HCT116 (cell line): Measurements from ENCODE around the gene FUOM. TPM values are rescaled to one million over a fixed set of nuclear protein-coding genes. Genes with fewer than 3 reads are reported as not detected.

Source experiments
- ATAC-seq: fragments of 200-7000 bp; cut with Tn5 transposase; 2 replicates; pipeline ENCODE4 v1.9.1; 2020; ENCODE audit warnings: mild to moderate bottlenecking, moderate library complexity
- BruUV-seq: library from RNA; stranded (reverse); fragments of 400-500 nt; replicated peaks from 2 replicates; lab custom pipeline; 2021; lab: Mats Ljungman, UMichigan
- CTCF ChIA-PET: fragments of 300-600 bp; sonication (Branson Sonifier 250); formaldehyde crosslinking; loops from one replicate; lab custom pipeline; 2021; ENCODE audit warnings: antibody characterized with exemption; lab: Charles Lee
- POLR2A ChIA-PET: fragments of 300-600, 350-600 bp; sonication (Branson Sonifier 250); formaldehyde crosslinking; loops from one replicate; lab custom pipeline; 2021; ENCODE audit warnings: antibody characterized with exemption; lab: Charles Lee
- RAD21 ChIA-PET, 2 experiments: fragments of 300-600 bp; sonication (Branson Sonifier 250); formaldehyde crosslinking; loops; one replicate each; lab custom pipeline; 2023; ENCODE audit warnings: low total read pairs in 2 of 2; ENCODE audit not compliant: uncharacterized antibody in 2 of 2, unreplicated experiment in 2 of 2, low non-redundant PET in 1 of 2; lab: Charles Lee
- DNase-seq: peaks from one replicate; pipeline ENCODE4 v3.0.0-alpha.2; 2010; ENCODE audit warnings: low read depth, low spot score
- H2AFZ ChIP-seq: fragments of 200-600 bp; shearing (Covaris generic), sonication (generic); 2 replicates; pipeline ENCODE4 v1.6.1; 2017; ENCODE audit warnings: low read depth, mixed run types, mixed read lengths, antibody characterized with exemption, low read length; ENCODE audit not compliant: poor library complexity, severe bottlenecking
- H3K27ac ChIP-seq: 2 replicates; pipeline ENCODE4 v1.5.1; 2012; ENCODE audit warnings: low read depth, low read length
- H3K27me3 ChIP-seq: fragments of 200-600 bp; sonication (generic); 2 replicates; pipeline ENCODE4 v1.6.1; 2016; ENCODE audit warnings: mixed run types, low read length, mixed read lengths; ENCODE audit not compliant: insufficient read depth
- H3K36me3 ChIP-seq, 2 experiments: fragments of 200-500 bp in 1 of 2; fragments of 200-600 bp in 1 of 2; sonication (Bioruptor generic) in 1 of 2; sonication (generic) in 1 of 2; 2 replicates each; pipeline versions ENCODE4 v1.5.1 to v1.6.1; 2014 to 2016; ENCODE audit warnings: low read length in 2 of 2, inconsistent platforms in 1 of 2, mixed read lengths in 1 of 2, mixed run types in 1 of 2; ENCODE audit not compliant: insufficient read depth in 2 of 2, control insufficient read depth in 1 of 2
- H3K4me1 ChIP-seq, 2 experiments: fragments of 200-600 bp in 1 of 2; sonication (generic) in 1 of 2; 2 replicates each; pipeline versions ENCODE4 v1.5.1 to v1.6.1; 2012 to 2017; ENCODE audit warnings: low read length in 2 of 2, inconsistent platforms in 1 of 2, mild to moderate bottlenecking in 1 of 2, mixed read lengths in 1 of 2, mixed run types in 1 of 2, moderate library complexity in 1 of 2; ENCODE audit not compliant: insufficient read depth in 2 of 2, control insufficient read depth in 1 of 2
- H3K4me2 ChIP-seq: fragments of 200-600 bp; sonication (generic); 2 replicates; pipeline ENCODE4 v1.6.1; 2017; ENCODE audit warnings: mixed run types, low read length, mixed read lengths
- H3K4me3 ChIP-seq, 2 experiments: fragments of 200-600 bp in 1 of 2; sonication (generic) in 1 of 2; replicated peaks in 1 of 2; 2 replicates each; pipeline ENCODE4 v1.5.1; 2011 to 2016; ENCODE audit warnings: low read length in 2 of 2, control low read depth in 1 of 2, low read depth in 1 of 2, mild to moderate bottlenecking in 1 of 2, mixed read lengths in 1 of 2, mixed run types in 1 of 2
- H3K79me2 ChIP-seq: fragments of 200-600 bp; sonication (generic); 2 replicates; pipeline ENCODE4 v1.6.1; 2017; ENCODE audit warnings: mild to moderate bottlenecking, mixed run types, low read length, moderate library complexity, mixed read lengths; ENCODE audit not compliant: insufficient read depth
- H3K9ac ChIP-seq: fragments of 200-600 bp; sonication (generic); 2 replicates; pipeline ENCODE4 v1.6.1; 2016; ENCODE audit warnings: low read length, mixed read lengths
- H3K9me2 ChIP-seq: fragments of 200-600 bp; sonication (generic), shearing (Covaris generic); 2 replicates; pipeline ENCODE4 v1.6.1; 2017; ENCODE audit warnings: mixed run types, mild to moderate bottlenecking, moderate library complexity; ENCODE audit not compliant: insufficient read depth
- H3K9me3 ChIP-seq, 2 experiments: fragments of 200-500 bp in 1 of 2; fragments of 200-600 bp in 1 of 2; sonication (Bioruptor generic) in 1 of 2; sonication (generic) in 1 of 2; 2 replicates each; pipeline ENCODE4 v1.6.1; 2014 to 2017; ENCODE audit warnings: low read length in 2 of 2, mixed read lengths in 2 of 2, inconsistent platforms in 1 of 2, low read depth in 1 of 2, mild to moderate bottlenecking in 1 of 2, mixed run types in 1 of 2, moderate library complexity in 1 of 2; ENCODE audit not compliant: control insufficient read depth in 1 of 2, insufficient read depth in 1 of 2
- H4K20me1 ChIP-seq: fragments of 200-600 bp; sonication (generic), shearing (Covaris generic); 2 replicates; pipeline ENCODE4 v1.6.1; 2017; ENCODE audit warnings: mixed run types, mild to moderate bottlenecking, moderate library complexity; ENCODE audit not compliant: insufficient read depth
- CBX3 ChIP-seq: IDR thresholded peaks from 2 replicates; pipeline ENCODE4 v1.6.1; 2012; ENCODE audit warnings: low read depth
- EZH2 ChIP-seq: fragments of 200-600 bp; sonication (generic); IDR thresholded peaks from 2 replicates; pipeline ENCODE4 v1.6.1; 2017; ENCODE audit warnings: antibody characterized with exemption, mixed run types
- EZH2phosphoT487 ChIP-seq: fragments of 200-600 bp; IDR thresholded peaks from 2 replicates; pipeline ENCODE4 v1.6.1; 2018; ENCODE audit warnings: antibody characterized with exemption, borderline replicate concordance
- FOSL1 ChIP-seq: IDR thresholded peaks from 2 replicates; pipeline ENCODE4 v1.6.1; 2012; ENCODE audit warnings: low read depth
- JUND ChIP-seq: IDR thresholded peaks from 2 replicates; pipeline ENCODE4 v1.6.1; 2012
- RAD21 ChIP-seq: IDR thresholded peaks from 2 replicates; pipeline ENCODE4 v1.6.1; 2012; ENCODE audit warnings: low read depth, mild to moderate bottlenecking
- SIN3A ChIP-seq: IDR thresholded peaks from 2 replicates; pipeline ENCODE4 v1.6.1; 2012; ENCODE audit warnings: low read depth
- SP1 ChIP-seq: IDR thresholded peaks from 2 replicates; pipeline ENCODE4 v1.6.1; 2012; ENCODE audit warnings: low read depth
- TCF7L2 ChIP-seq: IDR thresholded peaks from 2 replicates; pipeline ENCODE4 v1.7.0; 2011; ENCODE audit warnings: borderline replicate concordance, inconsistent platforms; ENCODE audit not compliant: insufficient read depth, insufficient read length; ENCODE audit errors: extremely low read depth
- YY1 ChIP-seq: IDR thresholded peaks from 2 replicates; pipeline ENCODE4 v1.6.1; 2011; ENCODE audit warnings: low read length, low read depth, moderate library complexity, mild to moderate bottlenecking; ENCODE audit not compliant: insufficient replicate concordance; ENCODE audit errors: extremely low read depth
- ZFX ChIP-seq: fragments of 450-650 bp; IDR thresholded peaks from 2 replicates; pipeline ENCODE4 v1.6.1; 2017
- intact Hi-C: fragments of 100-400 bp; cut with micrococcal nuclease; formaldehyde crosslinking; loops from 2 replicates; pipeline ENCODE4 v1.10.0; 2022
- total RNA-seq: library from RNA; stranded (reverse); gene quantifications from one replicate; pipeline ENCODE4 v1.2.1, GENCODE V29; 2021; ENCODE audit not compliant: unreplicated experiment
- TF ChIP-seq, protein P1 (sequence below): IDR thresholded peaks from 2 replicates; pipeline ENCODE4 v1.6.1; 2011; ENCODE audit warnings: mild to moderate bottlenecking, low read length, moderate library complexity; ENCODE audit not compliant: insufficient replicate concordance; ENCODE audit errors: extremely low read depth
- TF ChIP-seq, protein P2 (sequence below), 3 experiments: fragments of 200-600 bp in 1 of 3; sonication (generic) in 1 of 3; IDR thresholded peaks in 2 of 3; conservative IDR thresholded peaks in 1 of 3; 2 replicates each; pipeline ENCODE4 v1.5.1; 2012 to 2017; ENCODE audit warnings: low read depth in 2 of 3, low read length in 2 of 3, antibody characterized with exemption in 1 of 3, borderline replicate concordance in 1 of 3, control low read depth in 1 of 3, mild to moderate bottlenecking in 1 of 3, mixed read lengths in 1 of 3, mixed run types in 1 of 3, moderate library complexity in 1 of 3; ENCODE audit not compliant: insufficient read depth in 1 of 3
- TF ChIP-seq, protein P3 (sequence below): IDR thresholded peaks from 2 replicates; pipeline ENCODE4 v1.6.1; 2012

FUOM gene
- total RNA-seq, 1 experiment from 2014 or later, result 21.5 TPM

DNA sequence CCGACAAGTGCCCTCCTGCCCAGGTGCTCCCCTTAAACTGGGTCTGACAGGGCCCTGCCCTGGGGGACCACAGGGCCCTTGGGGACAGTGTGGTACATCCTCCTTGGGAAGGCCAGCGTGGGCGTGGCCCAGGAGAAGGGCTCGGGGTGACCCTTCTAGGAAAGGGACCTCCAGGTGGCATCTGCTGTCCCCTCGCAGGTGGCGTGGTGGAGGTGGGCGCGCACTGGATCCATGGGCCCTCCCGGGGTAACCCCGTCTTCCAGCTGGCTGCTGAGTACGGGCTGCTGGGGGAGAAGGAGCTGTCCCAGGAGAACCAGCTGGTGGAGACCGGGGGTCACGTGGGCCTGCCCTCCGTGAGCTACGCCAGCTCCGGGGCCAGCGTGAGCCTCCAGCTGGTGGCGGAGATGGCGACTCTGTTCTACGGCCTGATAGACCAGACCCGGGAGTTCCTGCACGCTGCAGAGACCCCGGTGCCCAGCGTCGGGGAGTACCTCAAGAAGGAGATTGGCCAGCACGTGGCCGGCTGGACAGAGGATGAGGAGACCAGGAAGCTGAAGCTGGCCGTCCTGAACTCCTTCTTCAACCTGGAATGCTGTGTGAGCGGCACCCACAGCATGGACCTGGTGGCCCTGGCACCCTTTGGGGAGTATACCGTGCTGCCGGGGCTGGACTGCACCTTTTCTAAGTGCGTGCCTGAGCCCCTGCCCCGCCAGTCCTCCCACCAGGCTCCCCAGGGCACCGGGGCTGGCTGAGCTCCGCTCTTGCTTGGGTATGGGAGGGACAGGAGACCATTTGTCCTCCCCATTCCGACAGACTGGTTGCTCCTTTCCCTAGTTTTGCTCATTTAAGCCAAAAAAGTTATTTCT lies 22.2 kb upstream of the FUOM start:
- Histone ChIP-seq H3K9me2 (no peaks in the 10 kb centered on the region), H3K4me2 (peak overlapping the region; percentile 62), H4K20me1 (no peaks in the 10 kb centered on the region), H3K4me1 (peaks cover 0 to 6% of the 10 kb centered on the region in 2 experiments; a peak in 1 of 4 replicates), H3K79me2 (no peaks in the 10 kb centered on the region), H2AFZ (no peak overlapping the region), H3K4me3 (peak overlapping the region; percentile 28 to 46), H3K27me3 (no peaks in the 10 kb centered on the region), H3K9me3 (no peaks in the 10 kb centered on the region), H3K36me3 (no peaks in the 10 kb centered on the region), H3K27ac (no peak overlapping the region), H3K9ac (no peak overlapping the region)
- ChIA-PET POLR2A (no interaction called here), CTCF (no interaction called here), RAD21 (no interaction called here)
- DNase-seq (no peak), ATAC-seq (peak; percentile 8; the same call in 1 of the 2 replicates)
- TF ChIP-seq YY1, result no peak
- TF ChIP-seq, protein P1, sequence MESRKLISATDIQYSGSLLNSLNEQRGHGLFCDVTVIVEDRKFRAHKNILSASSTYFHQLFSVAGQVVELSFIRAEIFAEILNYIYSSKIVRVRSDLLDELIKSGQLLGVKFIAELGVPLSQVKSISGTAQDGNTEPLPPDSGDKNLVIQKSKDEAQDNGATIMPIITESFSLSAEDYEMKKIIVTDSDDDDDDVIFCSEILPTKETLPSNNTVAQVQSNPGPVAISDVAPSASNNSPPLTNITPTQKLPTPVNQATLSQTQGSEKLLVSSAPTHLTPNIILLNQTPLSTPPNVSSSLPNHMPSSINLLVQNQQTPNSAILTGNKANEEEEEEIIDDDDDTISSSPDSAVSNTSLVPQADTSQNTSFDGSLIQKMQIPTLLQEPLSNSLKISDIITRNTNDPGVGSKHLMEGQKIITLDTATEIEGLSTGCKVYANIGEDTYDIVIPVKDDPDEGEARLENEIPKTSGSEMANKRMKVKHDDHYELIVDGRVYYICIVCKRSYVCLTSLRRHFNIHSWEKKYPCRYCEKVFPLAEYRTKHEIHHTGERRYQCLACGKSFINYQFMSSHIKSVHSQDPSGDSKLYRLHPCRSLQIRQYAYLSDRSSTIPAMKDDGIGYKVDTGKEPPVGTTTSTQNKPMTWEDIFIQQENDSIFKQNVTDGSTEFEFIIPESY, result no peak
- TF ChIP-seq, protein P2, sequence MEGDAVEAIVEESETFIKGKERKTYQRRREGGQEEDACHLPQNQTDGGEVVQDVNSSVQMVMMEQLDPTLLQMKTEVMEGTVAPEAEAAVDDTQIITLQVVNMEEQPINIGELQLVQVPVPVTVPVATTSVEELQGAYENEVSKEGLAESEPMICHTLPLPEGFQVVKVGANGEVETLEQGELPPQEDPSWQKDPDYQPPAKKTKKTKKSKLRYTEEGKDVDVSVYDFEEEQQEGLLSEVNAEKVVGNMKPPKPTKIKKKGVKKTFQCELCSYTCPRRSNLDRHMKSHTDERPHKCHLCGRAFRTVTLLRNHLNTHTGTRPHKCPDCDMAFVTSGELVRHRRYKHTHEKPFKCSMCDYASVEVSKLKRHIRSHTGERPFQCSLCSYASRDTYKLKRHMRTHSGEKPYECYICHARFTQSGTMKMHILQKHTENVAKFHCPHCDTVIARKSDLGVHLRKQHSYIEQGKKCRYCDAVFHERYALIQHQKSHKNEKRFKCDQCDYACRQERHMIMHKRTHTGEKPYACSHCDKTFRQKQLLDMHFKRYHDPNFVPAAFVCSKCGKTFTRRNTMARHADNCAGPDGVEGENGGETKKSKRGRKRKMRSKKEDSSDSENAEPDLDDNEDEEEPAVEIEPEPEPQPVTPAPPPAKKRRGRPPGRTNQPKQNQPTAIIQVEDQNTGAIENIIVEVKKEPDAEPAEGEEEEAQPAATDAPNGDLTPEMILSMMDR (IDR thresholded peaks at IDR 0.05 in 2 of 3, conservative IDR thresholded peaks at IDR 0.05 in 1 of 3; ENCODE audit: borderline replicate concordance in 1 of 3, insufficient read depth in 1 of 3, low read depth in 2 of 3, low read length in 2 of 3), result no peak
- no peak for TF ChIP-seq EZH2phosphoT487
- no peak for TF ChIP-seq EZH2
- no peak for TF ChIP-seq CBX3
- no peak for TF ChIP-seq SP1
- TF ChIP-seq TCF7L2, result no peak
- TF ChIP-seq JUND, result no peak
- TF ChIP-seq RAD21, result no peak
- TF ChIP-seq ZFX, result no peak
- TF ChIP-seq, protein P3, sequence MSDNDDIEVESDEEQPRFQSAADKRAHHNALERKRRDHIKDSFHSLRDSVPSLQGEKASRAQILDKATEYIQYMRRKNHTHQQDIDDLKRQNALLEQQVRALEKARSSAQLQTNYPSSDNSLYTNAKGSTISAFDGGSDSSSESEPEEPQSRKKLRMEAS, result no peak
- no peak for TF ChIP-seq FOSL1
- TF ChIP-seq SIN3A, result no peak
- BruUV-seq, result no TSS peak
- intact Hi-C loops, result no loop called here
